SK-N-SH treated with all-trans-retinoic acid at 6 μM for 48 hours (cell line): Measurements from ENCODE around the gene GMIP.

Experiments used
- ATAC-seq: fragments of 200-7000 bp; cut with Tn5 transposase; 3 replicates; pipeline ENCODE4 v1.9.1; 2020; ENCODE audit warnings: mild to moderate bottlenecking, moderate library complexity
- ARNTL ChIP-seq: fragments of 450-650 bp; formaldehyde crosslinking; IDR thresholded peaks from 2 replicates; pipeline ENCODE4 v1.5.0; 2020; ENCODE audit warnings: low read depth, mild to moderate bottlenecking, moderate library complexity, borderline replicate concordance
- BACH2 ChIP-seq: fragments of 250-450 bp; sonication (Bioruptor Pico); IDR thresholded peaks from 2 replicates; pipeline ENCODE4 v1.9.0; 2021; ENCODE audit warnings: mild to moderate bottlenecking, borderline replicate concordance
- CREB5 ChIP-seq: fragments of 250-450 bp; sonication (Bioruptor Pico); IDR thresholded peaks from 2 replicates; pipeline ENCODE4 v1.5.1; 2020; ENCODE audit warnings: low read depth, mild to moderate bottlenecking, moderate library complexity
- CSDC2 ChIP-seq: fragments of 250-450 bp; sonication (Bioruptor Pico); IDR thresholded peaks from 2 replicates; pipeline ENCODE4 v1.5.0; 2020; ENCODE audit warnings: mild to moderate bottlenecking, moderate library complexity
- CSRNP3 ChIP-seq: fragments of 250-450 bp; sonication (Bioruptor Pico); IDR thresholded peaks from 2 replicates; pipeline ENCODE4 v1.5.1; 2021; ENCODE audit warnings: mild to moderate bottlenecking, moderate library complexity
- ESRRG ChIP-seq: fragments of 250-450 bp; sonication (Bioruptor Pico); IDR thresholded peaks from 2 replicates; pipeline ENCODE4 v1.6.1; 2021; ENCODE audit warnings: mild to moderate bottlenecking
- GLIS3 ChIP-seq: fragments of 250-450 bp; sonication (Bioruptor Pico); IDR thresholded peaks from 2 replicates; pipeline ENCODE4 v1.5.0; 2020; ENCODE audit warnings: mild to moderate bottlenecking, moderate library complexity
- ISL1 ChIP-seq: fragments of 250-450 bp; sonication (Bioruptor Pico); IDR thresholded peaks from 2 replicates; pipeline ENCODE4 v2.1.2; 2022; ENCODE audit warnings: mild to moderate bottlenecking, moderate library complexity
- OSR1 ChIP-seq: fragments of 250-450 bp; sonication (Bioruptor Pico); IDR thresholded peaks from 2 replicates; pipeline ENCODE4 v1.8.0; 2022; ENCODE audit warnings: moderate library complexity, mild to moderate bottlenecking, inconsistent platforms
- PATZ1 ChIP-seq: fragments of 250-450 bp; sonication (Bioruptor Pico); IDR thresholded peaks from 2 replicates; pipeline ENCODE4 v1.8.0; 2020; ENCODE audit warnings: mild to moderate bottlenecking, moderate library complexity, borderline replicate concordance
- POU6F1 ChIP-seq: fragments of 250-450 bp; sonication (Bioruptor Pico); IDR thresholded peaks from 2 replicates; pipeline ENCODE4 v1.8.0; 2021; ENCODE audit warnings: low read depth, mild to moderate bottlenecking, moderate library complexity, borderline replicate concordance
- PPARA ChIP-seq: fragments of 250-450 bp; sonication (Bioruptor Pico); IDR thresholded peaks from 2 replicates; pipeline ENCODE4 v1.5.0; 2020; ENCODE audit warnings: mild to moderate bottlenecking, borderline replicate concordance
- SNAI2 ChIP-seq: fragments of 250-450 bp; sonication (Bioruptor Pico); IDR thresholded peaks from 2 replicates; pipeline ENCODE4 v1.5.0; 2020; ENCODE audit warnings: mild to moderate bottlenecking, moderate library complexity
- TCF4 ChIP-seq: fragments of 250-450 bp; sonication (Bioruptor Pico); IDR thresholded peaks from 2 replicates; pipeline ENCODE4 v1.8.0; 2021; ENCODE audit warnings: mild to moderate bottlenecking, moderate library complexity, borderline replicate concordance
- TOX ChIP-seq: fragments of 250-450 bp; sonication (Bioruptor Pico); IDR thresholded peaks from 2 replicates; pipeline ENCODE4 v1.8.0; 2021; ENCODE audit warnings: mild to moderate bottlenecking, moderate library complexity, borderline replicate concordance
- ZC3H10 ChIP-seq: fragments of 250-450 bp; sonication (Bioruptor Pico); IDR thresholded peaks from 2 replicates; pipeline ENCODE4 v1.5.1; 2021; ENCODE audit warnings: mild to moderate bottlenecking, moderate library complexity
- ZFP3 ChIP-seq: fragments of 250-450 bp; sonication (Bioruptor Pico); IDR thresholded peaks from 2 replicates; pipeline ENCODE4 v1.5.0; 2020; ENCODE audit warnings: mild to moderate bottlenecking, moderate library complexity
- ZFP30 ChIP-seq: fragments of 450-650 bp; formaldehyde crosslinking; IDR thresholded peaks from 2 replicates; pipeline ENCODE4 v1.5.0; 2022; ENCODE audit warnings: mild to moderate bottlenecking, moderate library complexity
- ZNF565 ChIP-seq: fragments of 450-650 bp; formaldehyde crosslinking; conservative IDR thresholded peaks from 2 replicates; pipeline ENCODE4 v1.5.0; 2020; ENCODE audit warnings: low read depth, mild to moderate bottlenecking, moderate library complexity
- ZNF70 ChIP-seq: fragments of 450-650 bp; formaldehyde crosslinking; IDR thresholded peaks from 2 replicates; pipeline ENCODE4 v1.5.0; 2020; ENCODE audit warnings: mild to moderate bottlenecking, moderate library complexity
- ZNF8 ChIP-seq: fragments of 450-650 bp; formaldehyde crosslinking; IDR thresholded peaks from 2 replicates; pipeline ENCODE4 v1.5.0; 2020; ENCODE audit warnings: mild to moderate bottlenecking, moderate library complexity

The GMIP gene

GRCh38 chr19:19587771-19588170, 55.7 kb downstream of the GMIP start:
- ATAC-seq, result no peak
- no peak for TF ChIP-seq ZFP3
- TF ChIP-seq PATZ1 (CRISPR knock-in tag), result no peak
- TF ChIP-seq OSR1, result no peak
- TF ChIP-seq ZNF8, result no peak
- TF ChIP-seq BACH2, result no peak
- no peak for TF ChIP-seq ZNF70 (CRISPR knock-in tag)
- no peak for TF ChIP-seq POU6F1 (CRISPR knock-in tag)
- no peak for TF ChIP-seq CREB5 (CRISPR knock-in tag)
- TF ChIP-seq ISL1, result no peak
- no peak for TF ChIP-seq TOX (CRISPR knock-in tag)
- no peak for TF ChIP-seq ZFP30
- no peak for TF ChIP-seq ZC3H10
- no peak for TF ChIP-seq CSDC2 (CRISPR knock-in tag)
- no peak for TF ChIP-seq ZNF565
- TF ChIP-seq TCF4 (CRISPR knock-in tag), result no peak
- TF ChIP-seq CSRNP3 (CRISPR knock-in tag), result no peak
- TF ChIP-seq ARNTL (CRISPR knock-in tag), result no peak
- no peak for TF ChIP-seq SNAI2

GRCh38 chr19:19584356-19584755, 59.1 kb downstream of the GMIP start:
- TF ChIP-seq ISL1, result no peak
- no peak for TF ChIP-seq ZNF565
- no peak for TF ChIP-seq SNAI2
- TF ChIP-seq PATZ1 (CRISPR knock-in tag), result no peak
- TF ChIP-seq ZNF70 (CRISPR knock-in tag), result no peak
- TF ChIP-seq TOX (CRISPR knock-in tag), result no peak
- TF ChIP-seq PPARA (CRISPR knock-in tag), result no peak
- TF ChIP-seq ZFP30, result no peak
- TF ChIP-seq ZNF8, result no peak
- no peak for TF ChIP-seq ARNTL (CRISPR knock-in tag)
- no peak for TF ChIP-seq GLIS3 (CRISPR knock-in tag)
- TF ChIP-seq CREB5 (CRISPR knock-in tag), result no peak
- ATAC-seq, result no peak

GRCh38 chr19:19582471-19582870, 61.0 kb downstream of the GMIP start:
- no peak for TF ChIP-seq PPARA (CRISPR knock-in tag)
- TF ChIP-seq SNAI2, result no peak
- TF ChIP-seq ARNTL (CRISPR knock-in tag), result no peak
- no peak for TF ChIP-seq ESRRG
- TF ChIP-seq GLIS3 (CRISPR knock-in tag), result no peak
- TF ChIP-seq ZNF565, result no peak
- TF ChIP-seq, all 23 proteins: peak for 0
- no peak for ATAC-seq
